H1 (cell line): Measurements from ENCODE around the gene ARHGAP8. TPM values are rescaled to one million over a fixed set of nuclear protein-coding genes. Genes with fewer than 3 reads are reported as not detected.

Experiments used
- CTCF ChIA-PET: fragments of 300-600 bp; sonication (Branson Sonifier 250); formaldehyde crosslinking; loops from one replicate; lab custom pipeline; 2021; ENCODE audit not compliant: partially characterized antibody; lab: Charles Lee
- POLR2A ChIA-PET: fragments of 300-600 bp; sonication (Branson Sonifier 250); formaldehyde crosslinking; loops from one replicate; lab custom pipeline; 2021; ENCODE audit warnings: inconsistent platforms; ENCODE audit not compliant: partially characterized antibody; lab: Charles Lee
- DNase-seq, 2 experiments: peaks; one replicate each; pipeline versions ENCODE4 v3.0.0 to v3.0.0-alpha.2; 2010 to 2022; ENCODE audit warnings: low spot score in 2 of 2, low read depth in 1 of 2, mixed read lengths in 1 of 2
- FAIRE-seq: peaks from 2 replicates; lab custom pipeline; 2011; peaks lifted over from hg19 to GRCh38; lab: Jason Lieb, UNC
- H2AFZ ChIP-seq: 2 replicates; pipeline ENCODE4 v1.8.1; 2012; ENCODE audit warnings: low read length, inconsistent platforms
- H2AK5ac ChIP-seq: 2 replicates; pipeline ENCODE4 v1.6.1; 2013; ENCODE audit warnings: low read depth, low read length
- H2BK120ac ChIP-seq: replicated peaks from 2 replicates; pipeline ENCODE3; 2013; ENCODE audit warnings: low read depth, low read length, inconsistent platforms
- H2BK12ac ChIP-seq: 2 replicates; pipeline ENCODE4 v1.6.1; 2013; ENCODE audit warnings: low read depth, low read length
- H2BK15ac ChIP-seq: 2 replicates; pipeline ENCODE4 v1.6.1; 2013; ENCODE audit warnings: low read length
- H2BK20ac ChIP-seq: 2 replicates; pipeline ENCODE4 v1.6.1; 2013; ENCODE audit warnings: low read length
- H2BK5ac ChIP-seq: 2 replicates; pipeline ENCODE4 v1.6.1; 2013; ENCODE audit warnings: low read depth, low read length
- H3K14ac ChIP-seq: 2 replicates; pipeline ENCODE4 v1.6.1; 2013; ENCODE audit warnings: inconsistent platforms; ENCODE audit not compliant: insufficient read length
- H3K18ac ChIP-seq: 2 replicates; pipeline ENCODE4 v1.6.1; 2013; ENCODE audit warnings: low read length; ENCODE audit errors: extremely low read depth
- H3K23ac ChIP-seq: 2 replicates; pipeline ENCODE4 v1.6.1; 2013; ENCODE audit warnings: inconsistent platforms; ENCODE audit not compliant: insufficient read length
- H3K23me2 ChIP-seq: 2 replicates; pipeline ENCODE4 v1.6.1; 2013; ENCODE audit warnings: low read depth, low read length
- H3K27ac ChIP-seq: 2 replicates; pipeline ENCODE4 v1.6.1; 2011; ENCODE audit warnings: low read depth, low read length, inconsistent platforms
- H3K27me3 ChIP-seq, 4 experiments: replicated peaks in 1 of 4; 1 replicate in 1 of 4; 2 replicates in 3 of 4; pipeline versions ENCODE4 v1.6.1 to v1.8.1; 2011 to 2013; ENCODE audit warnings: low read length in 3 of 4, mild to moderate bottlenecking in 3 of 4, inconsistent platforms in 2 of 4, mixed read lengths in 2 of 4, moderate library complexity in 1 of 4; ENCODE audit not compliant: control insufficient read depth in 3 of 4, insufficient read depth in 3 of 4; ENCODE audit errors: extremely low read depth in 1 of 4
- H3K36me3 ChIP-seq, 4 experiments: 2 replicates each; pipeline versions ENCODE4 v1.6.1 to v1.8.1; 2011 to 2013; ENCODE audit warnings: mild to moderate bottlenecking in 4 of 4, low read length in 3 of 4, moderate library complexity in 2 of 4, control low read depth in 1 of 4, inconsistent platforms in 1 of 4; ENCODE audit not compliant: insufficient read depth in 4 of 4, control insufficient read depth in 2 of 4
- H3K4ac ChIP-seq: replicated peaks from 2 replicates; pipeline ENCODE3; 2013; ENCODE audit warnings: low read length, low read depth, mixed read lengths, inconsistent platforms; ENCODE audit not compliant: insufficient read length
- H3K4me1 ChIP-seq, 4 experiments: replicated peaks in 1 of 4; 1 replicate in 1 of 4; 2 replicates in 3 of 4; pipeline versions ENCODE4 v1.6.1 to v1.8.1; 2011 to 2013; ENCODE audit warnings: low read length in 3 of 4, inconsistent platforms in 2 of 4, mixed read lengths in 1 of 4; ENCODE audit not compliant: insufficient read depth in 4 of 4, control insufficient read depth in 3 of 4
- H3K4me2 ChIP-seq, 2 experiments: 2 replicates each; pipeline versions ENCODE4 v1.6.1 to v1.8.1; 2011 to 2013; ENCODE audit warnings: low read depth in 2 of 2, low read length in 2 of 2, control low read depth in 1 of 2, inconsistent platforms in 1 of 2, mild to moderate bottlenecking in 1 of 2; ENCODE audit not compliant: insufficient read depth in 1 of 2
- H3K4me3 ChIP-seq, 4 experiments: fragments of 200-600, 300-600 bp in 1 of 4; sonication (generic), shearing (Covaris generic), sonication (Bioruptor Twin) in 1 of 4; 2 replicates each; pipeline versions ENCODE4 v1.5.1 to v1.8.1; 2011 to 2016; ENCODE audit warnings: low read length in 4 of 4, low read depth in 3 of 4, control low read depth in 2 of 4, inconsistent platforms in 2 of 4, mild to moderate bottlenecking in 2 of 4, mixed read lengths in 1 of 4, moderate library complexity in 1 of 4; ENCODE audit not compliant: insufficient read depth in 2 of 4; ENCODE audit errors: extremely low read depth in 1 of 4
- H3K56ac ChIP-seq: replicated peaks from 2 replicates; pipeline ENCODE3; 2013; ENCODE audit warnings: low read depth, mild to moderate bottlenecking, mixed read lengths, low read length, inconsistent platforms; ENCODE audit not compliant: insufficient read length
- H3K79me1 ChIP-seq: 2 replicates; pipeline ENCODE4 v1.6.1; 2013; ENCODE audit warnings: low read depth, low read length, control low read depth
- H3K79me2 ChIP-seq, 2 experiments: 2 replicates each; pipeline versions ENCODE4 v1.6.1 to v1.8.1; 2012 to 2013; ENCODE audit warnings: low read length in 2 of 2, mild to moderate bottlenecking in 2 of 2, inconsistent platforms in 1 of 2; ENCODE audit not compliant: insufficient read depth in 2 of 2, control insufficient read depth in 1 of 2
- H3K9ac ChIP-seq, 4 experiments: replicated peaks in 1 of 4; 1 replicate in 1 of 4; 2 replicates in 3 of 4; pipeline versions ENCODE4 v1.6.1 to v1.8.1; 2011 to 2013; ENCODE audit warnings: low read depth in 3 of 4, low read length in 3 of 4, control low read depth in 2 of 4, mild to moderate bottlenecking in 2 of 4, moderate library complexity in 2 of 4, inconsistent platforms in 1 of 4; ENCODE audit errors: extremely low read depth in 1 of 4
- H3K9me3 ChIP-seq, 2 experiments: 2 replicates each; pipeline versions ENCODE4 v1.6.1 to v1.8.1; 2012 to 2013; ENCODE audit warnings: mild to moderate bottlenecking in 2 of 2, moderate library complexity in 2 of 2, control low read depth in 1 of 2, inconsistent platforms in 1 of 2, low read depth in 1 of 2, low read length in 1 of 2, mixed read lengths in 1 of 2; ENCODE audit not compliant: insufficient read depth in 2 of 2
- H4K20me1 ChIP-seq, 2 experiments: replicated peaks in 1 of 2; 2 replicates each; pipeline versions ENCODE3 to v1.8.1; 2011 to 2013; ENCODE audit warnings: inconsistent platforms in 2 of 2, low read length in 2 of 2, mild to moderate bottlenecking in 1 of 2; ENCODE audit not compliant: insufficient read depth in 2 of 2, control insufficient read depth in 1 of 2
- H4K5ac ChIP-seq: 2 replicates; pipeline ENCODE4 v1.6.1; 2013; ENCODE audit warnings: low read length, low read depth, mixed read lengths, inconsistent platforms; ENCODE audit not compliant: insufficient read length
- H4K8ac ChIP-seq: 2 replicates; pipeline ENCODE4 v1.8.0; 2013; ENCODE audit warnings: mild to moderate bottlenecking, moderate library complexity, low read length, inconsistent platforms; ENCODE audit not compliant: insufficient read depth; ENCODE audit errors: extremely low read depth
- H4K91ac ChIP-seq: replicated peaks from 2 replicates; pipeline ENCODE3; 2013; ENCODE audit warnings: low read length, mixed read lengths, inconsistent platforms; ENCODE audit not compliant: insufficient read length
- BACH1 ChIP-seq: IDR thresholded peaks from 2 replicates; pipeline ENCODE4 v1.6.1; 2012; ENCODE audit warnings: low read length, improper control_type of control experiment
- EGR1 ChIP-seq: IDR thresholded peaks from 2 replicates; pipeline ENCODE4 v1.6.1; 2011; ENCODE audit warnings: low read depth, low read length, borderline replicate concordance
- KDM4A ChIP-seq: IDR thresholded peaks from one replicate; pipeline ENCODE4 v1.7.1; 2012; ENCODE audit warnings: low read depth, mild to moderate bottlenecking, moderate library complexity, low read length, inconsistent platforms; ENCODE audit not compliant: severe bottlenecking
- RAD21 ChIP-seq, 2 experiments: IDR thresholded peaks in 1 of 2; conservative IDR thresholded peaks in 1 of 2; 2 replicates each; pipeline ENCODE4 v1.6.1; 2011; ENCODE audit warnings: low read depth in 2 of 2, low read length in 2 of 2, improper control_type of control experiment in 1 of 2, inconsistent platforms in 1 of 2, mild to moderate bottlenecking in 1 of 2, moderate library complexity in 1 of 2
- TBP ChIP-seq: IDR thresholded peaks from 2 replicates; pipeline ENCODE4 v1.6.1; 2011; ENCODE audit warnings: low read depth, low read length, improper control_type of control experiment
- TEAD4 ChIP-seq: IDR thresholded peaks from 2 replicates; pipeline ENCODE4 v1.6.1; 2012; ENCODE audit warnings: low read depth, low read length, inconsistent platforms, mixed read lengths
- YY1 ChIP-seq: IDR thresholded peaks from 2 replicates; pipeline ENCODE4 v1.6.1; 2011; ENCODE audit warnings: low read depth, mild to moderate bottlenecking, low read length
- WGBS, 2 experiments: shearing (Covaris generic) in 1 of 2; methylation state at CpG; one replicate each; pipeline versions ENCODE4 v1.1.6 to v1.1.7; 2013 to 2015; ENCODE audit warnings: low lambda C conversion rate in 2 of 2, mixed read lengths in 2 of 2, inconsistent platforms in 1 of 2, low coverage in 1 of 2, missing lambda C conversion rate in 1 of 2; ENCODE audit not compliant: insufficient replicate concordance in 2 of 2, insufficient coverage in 1 of 2, insufficient read length in 1 of 2; ENCODE audit errors: extremely low coverage in 1 of 2, missing lambda C conversion rate in 1 of 2; 5-methylcytosine and 5-hydroxymethylcytosine counted together
- polyA plus RNA-seq, 7 experiments: library from polyadenylated mRNA; depleted of rRNA in 3 of 7; stranded (reverse) in 5 of 7; unstranded in 2 of 7; fragments of >200 nt in 5 of 7; fragments of 200-250 nt in 2 of 7; gene quantifications; 1 replicate in 5 of 7; 2 replicates in 1 of 7; 4 replicates in 1 of 7; pipeline versions ENCODE4 v1.2.1 to v1.2.3, GENCODE V29; 2011 to 2013; ENCODE audit warnings: missing spikeins in 2 of 7, mixed read lengths in 2 of 7
- total RNA-seq: library from RNA; stranded (reverse); fragmentation: NEBNext Ultra II Directional; extraction: Animal tissue kit (Norgen Biotek cat#: 25700); gene quantifications from 2 replicates; pipeline ENCODE4 v1.2.1, GENCODE V29; 2021

Gene ARHGAP8
- total and polyA plus RNA-seq, 2 of the 8 experiments (the other 6 are each of a cell fraction or from before 2014, with no cell fraction given), result 35.6 to 47.7 TPM

- Histone ChIP-seq H3K4ac (no peak overlapping the region), H3K27ac (no peak overlapping the region), H3K79me2 (no peaks in the 10 kb centered on the region), H3K9ac (no peak overlapping the region), H3K27me3 (no peaks in the 10 kb centered on the region), H3K4me3 (no peak overlapping the region), H2BK12ac (no peak overlapping the region), H2BK15ac (no peak overlapping the region), H2AK5ac (no peak overlapping the region), H3K4me2 (no peak overlapping the region), H2BK5ac (no peak overlapping the region), H3K36me3 (peaks cover 0 to 6% (median 1%) of the 10 kb centered on the region in 4 experiments; a peak in 3 of 8 replicates), H3K56ac (no peak overlapping the region), H2BK20ac (no peak overlapping the region), H3K9me3 (no peaks in the 10 kb centered on the region), H4K5ac (no peak overlapping the region), H3K14ac (no peak overlapping the region), H4K20me1 (no peaks in the 10 kb centered on the region), H3K79me1 (no peaks in the 10 kb centered on the region), H2BK120ac (no peak overlapping the region), H4K91ac (no peak overlapping the region), H3K23me2 (no peaks in the 10 kb centered on the region; the same call in 1 of the 2 replicates), H3K18ac (no peak overlapping the region), H3K4me1 (no peaks in the 10 kb centered on the region), H4K8ac (no peak overlapping the region), H2AFZ (no peak overlapping the region), H3K23ac (no peak overlapping the region)
- ChIA-PET CTCF (interaction anchor here (0.6 to 2.6 kb wide), 8 partner anchors 11 to 121 kb away, joined by 3 to 12 read pairs (median 3); no protein-coding TSS in a partner anchor), POLR2A (interaction anchor here (0.6 to 1.1 kb wide), 2 partner anchors 16 to 111 kb away, joined by 4 read pairs; no protein-coding TSS in a partner anchor)
- DNase-seq (no peak), FAIRE-seq (no peak)
- TF ChIP-seq TEAD4 (no peak), YY1 (no peak), TBP (no peak), KDM4A (no peak), RAD21 (IDR thresholded peaks at IDR 0.05 in 1 of 2, conservative IDR thresholded peaks at IDR 0.05 in 1 of 2; ENCODE audit: low read depth in 2 of 2, low read length in 2 of 2) (no peak), EGR1 (no peak), BACH1 (no peak)
- 67% methylated on average over 4 of the region's 4 CpGs; no CpG with 5 or more reads in 1 of the 2 experiments for WGBS, 2 experiments
Measured at GRCh38 chr22:44847380-44847779, 95.0 kb downstream of the ARHGAP8 start.
